A172 (cell line): ENCODE measurements around the gene DAGLA. TPM values are rescaled to one million over a fixed set of nuclear protein-coding genes. Genes with fewer than 3 reads are reported as not detected.

Experiments
- DNase-seq: peaks from one replicate; pipeline ENCODE4 v3.0.0-alpha.2; 2015; ENCODE audit warnings: low spot score
- total RNA-seq: library from RNA; depleted of rRNA; stranded (reverse); fragments of >200 nt; shearing (Covaris generic); gene quantifications from 2 replicates; pipeline ENCODE4 v1.2.3, GENCODE V29; 2014

DAGLA gene
- total RNA-seq, 1 experiment from 2014 or later, result 0.09 TPM

- DNase-seq, result no peak
Measured at GRCh38 chr11:61779666-61780525, 99.7 kb downstream of the DAGLA start.

GRCh38 chr11:61780581-61781162 is 100.5 kb downstream of the DAGLA start:
- no peak for DNase-seq

GRCh38 chr11:61781585-61781984 is 101.4 kb downstream of the DAGLA start:
- DNase-seq, result no peak

- DNase-seq, result no peak
Measured at GRCh38 chr11:61782299-61782698, 102.1 kb downstream of the DAGLA start.

GRCh38 chr11:61782841-61783240 is 102.7 kb downstream of the DAGLA start:
- DNase-seq, result no peak

- no peak for DNase-seq
Measured at GRCh38 chr11:61783717-61784505, 103.7 kb downstream of the DAGLA start.

- no peak for DNase-seq
Measured at GRCh38 chr11:61784506-61784805, 104.3 kb downstream of the DAGLA start.

GRCh38 chr11:61785837-61786402 is 105.7 kb downstream of the DAGLA start:
- DNase-seq, result no peak

GRCh38 chr11:61787928-61788491 is 107.8 kb downstream of the DAGLA start:
- peak; percentile 28 for DNase-seq

GRCh38 chr11:61791737-61792309 is 111.6 kb downstream of the DAGLA start:
- DNase-seq, result peak; percentile 85

- DNase-seq, result peak; percentile 87
Measured at GRCh38 chr11:61792310-61793082, 112.3 kb downstream of the DAGLA start, which contains the start of the genes FEN1 and TMEM258. Gene FEN1 (plus strand): TSS chr11:61792911. CDS start chr11:61795362, 2,451 bp downstream. Gene TMEM258 (minus strand): TSS chr11:61792599. CDS start chr11:61792558, 41 bp downstream.

- DNase-seq, result peak; percentile 14
Measured at GRCh38 chr11:61793083-61793828, 113.1 kb downstream of the DAGLA start.

GRCh38 chr11:61793829-61794204 is 113.6 kb downstream of the DAGLA start:
- DNase-seq, result no peak

GRCh38 chr11:61794579-61794978 is 114.4 kb downstream of the DAGLA start:
- DNase-seq, result no peak

- no peak for DNase-seq
Measured at GRCh38 chr11:61795459-61795858, 115.3 kb downstream of the DAGLA start.

GRCh38 chr11:61795876-61796526 is 115.8 kb downstream of the DAGLA start:
- DNase-seq, result no peak
